IMR-90 (cell line): ENCODE data around the gene RC3H1. TPM values are rescaled to one million over a fixed set of nuclear protein-coding genes. Genes with fewer than 3 reads are reported as not detected.
A peak's percentile ranks its signal among the peaks of the same experiment; 100 is the strongest.

Experiments
- ATAC-seq: fragments of 200-7000 bp; cut with Tn5 transposase; 2 replicates; pipeline ENCODE4 v1.9.1; 2020; ENCODE audit warnings: low read depth, mild to moderate bottlenecking, moderate library complexity
- BruUV-seq: library from RNA; stranded (reverse); fragments of 400-500 nt; replicated peaks from 2 replicates; lab custom pipeline; 2021; lab: Mats Ljungman, UMichigan
- CTCF ChIA-PET: fragments of 300-600 bp; formaldehyde crosslinking; extraction: SDS; loops from one replicate; lab custom pipeline; 2021; ENCODE audit warnings: antibody characterized with exemption; lab: Yijun Ruan, JAX
- POLR2A ChIA-PET: fragments of 300-600 bp; sonication (Branson Sonifier 250); formaldehyde crosslinking; loops from one replicate; lab custom pipeline; 2022; ENCODE audit warnings: antibody characterized with exemption; ENCODE audit not compliant: unreplicated experiment; lab: Charles Lee
- DNase-seq: peaks from one replicate; pipeline ENCODE4 v3.0.0; 2013
- H2AFZ ChIP-seq: replicated peaks from 2 replicates; pipeline ENCODE3; 2013; ENCODE audit warnings: low read length, mild to moderate bottlenecking; ENCODE audit not compliant: poor library complexity
- H2AK5ac ChIP-seq: 2 replicates; pipeline ENCODE4 v1.6.1; 2013; ENCODE audit warnings: low read depth, low read length, inconsistent platforms
- H2AK9ac ChIP-seq: replicated peaks from 2 replicates; pipeline ENCODE3; 2013; ENCODE audit warnings: mild to moderate bottlenecking, low read depth, low read length, moderate library complexity; ENCODE audit not compliant: poor library complexity
- H2BK120ac ChIP-seq: 2 replicates; pipeline ENCODE4 v1.6.1; 2013; ENCODE audit warnings: low read depth, low read length, inconsistent platforms
- H2BK15ac ChIP-seq: 3 replicates; pipeline ENCODE4 v1.6.1; 2013; ENCODE audit warnings: low read depth, low read length, inconsistent platforms
- H2BK20ac ChIP-seq: 2 replicates; pipeline ENCODE4 v1.6.1; 2013; ENCODE audit warnings: low read depth, mild to moderate bottlenecking, inconsistent platforms, low read length, moderate library complexity
- H2BK5ac ChIP-seq: 2 replicates; pipeline ENCODE4 v1.6.1; 2013; ENCODE audit warnings: mild to moderate bottlenecking, low read depth, low read length, inconsistent platforms; ENCODE audit not compliant: poor library complexity, severe bottlenecking
- H3K14ac ChIP-seq: replicated peaks from 2 replicates; pipeline ENCODE4 v1.6.1; 2013; ENCODE audit warnings: low read depth, low read length, inconsistent platforms
- H3K18ac ChIP-seq: 2 replicates; pipeline ENCODE4 v1.6.1; 2013; ENCODE audit warnings: low read depth, low read length, control low read depth
- H3K23ac ChIP-seq: 2 replicates; pipeline ENCODE4 v1.6.1; 2013; ENCODE audit warnings: low read depth, low read length, inconsistent platforms
- H3K27ac ChIP-seq: 2 replicates; pipeline ENCODE4 v1.5.1; 2013; ENCODE audit warnings: mild to moderate bottlenecking, control low read depth, low read length; ENCODE audit not compliant: insufficient read depth
- H3K27me3 ChIP-seq: 2 replicates; pipeline ENCODE4 v1.6.1; 2013; ENCODE audit warnings: low read length; ENCODE audit not compliant: control insufficient read depth, insufficient read depth
- H3K36me3 ChIP-seq: 2 replicates; pipeline ENCODE4 v1.6.1; 2013; ENCODE audit warnings: low read length, mixed read lengths; ENCODE audit not compliant: control insufficient read depth, insufficient read depth
- H3K4ac ChIP-seq: 2 replicates; pipeline ENCODE4 v1.6.1; 2013; ENCODE audit warnings: low read depth, low read length, inconsistent platforms
- H3K4me1 ChIP-seq: 2 replicates; pipeline ENCODE4 v1.6.1; 2013; ENCODE audit warnings: low read length, mixed read lengths; ENCODE audit not compliant: control insufficient read depth, insufficient read depth
- H3K4me2 ChIP-seq: 2 replicates; pipeline ENCODE4 v1.6.1; 2013; ENCODE audit warnings: low read depth, mild to moderate bottlenecking, control low read depth, low read length, moderate library complexity
- H3K4me3 ChIP-seq: 2 replicates; pipeline ENCODE4 v1.5.1; 2013; ENCODE audit warnings: low read depth, mild to moderate bottlenecking, control low read depth, low read length, moderate library complexity; ENCODE audit not compliant: insufficient read depth
- H3K56ac ChIP-seq: 2 replicates; pipeline ENCODE4 v1.6.1; 2013; ENCODE audit warnings: low read length, inconsistent platforms; ENCODE audit not compliant: insufficient read depth; ENCODE audit errors: extremely low read depth
- H3K79me1 ChIP-seq, 2 experiments: 2 replicates each; pipeline ENCODE4 v1.6.1; 2013; ENCODE audit warnings: low read length in 2 of 2, inconsistent platforms in 1 of 2, low read depth in 1 of 2
- H3K9ac ChIP-seq: 2 replicates; pipeline ENCODE4 v1.6.1; 2013; ENCODE audit warnings: low read depth, low read length, control low read depth
- H3K9me1 ChIP-seq: 2 replicates; pipeline ENCODE4 v1.6.1; 2013; ENCODE audit warnings: low read length, inconsistent platforms; ENCODE audit not compliant: insufficient read depth
- H3K9me3 ChIP-seq: 2 replicates; pipeline ENCODE4 v1.6.1; 2013; ENCODE audit warnings: low read length; ENCODE audit not compliant: control insufficient read depth, insufficient read depth
- H4K20me1 ChIP-seq: 2 replicates; pipeline ENCODE4 v1.6.1; 2013; ENCODE audit warnings: low read length, inconsistent platforms; ENCODE audit not compliant: insufficient read depth
- H4K5ac ChIP-seq: 2 replicates; pipeline ENCODE4 v1.6.1; 2013; ENCODE audit warnings: mild to moderate bottlenecking, low read depth, low read length, control low read depth
- H4K8ac ChIP-seq, 2 experiments: 2 replicates each; pipeline ENCODE4 v1.6.1; 2013; ENCODE audit warnings: low read depth in 2 of 2, low read length in 2 of 2, control low read depth in 1 of 2, inconsistent platforms in 1 of 2
- H4K91ac ChIP-seq: 2 replicates; pipeline ENCODE4 v1.6.1; 2013; ENCODE audit warnings: low read depth, low read length, inconsistent platforms; ENCODE audit not compliant: insufficient read depth
- BHLHE40 ChIP-seq: fragments of 150-350 bp; IDR thresholded peaks from 2 replicates; pipeline ENCODE4 v1.6.1; 2016; ENCODE audit warnings: mild to moderate bottlenecking, low read depth, low read length
- CEBPB ChIP-seq: IDR thresholded peaks from 2 replicates; pipeline ENCODE4 v1.6.1; 2012; ENCODE audit warnings: low read depth, low read length, improper control_type of control experiment
- MAZ ChIP-seq: IDR thresholded peaks from 2 replicates; pipeline ENCODE4 v1.6.1; 2012; ENCODE audit warnings: low read depth, mild to moderate bottlenecking, low read length, improper control_type of control experiment, moderate library complexity, borderline replicate concordance
- MXI1 ChIP-seq: IDR thresholded peaks from 2 replicates; pipeline ENCODE4 v1.6.1; 2012; ENCODE audit warnings: low read depth, mild to moderate bottlenecking, low read length, moderate library complexity, borderline replicate concordance
- NFE2L2 ChIP-seq: fragments of 150-350 bp; IDR thresholded peaks from 2 replicates; pipeline ENCODE4 v1.6.1; 2016; ENCODE audit warnings: low read depth, mild to moderate bottlenecking, low read length
- RAD21 ChIP-seq: IDR thresholded peaks from 2 replicates; pipeline ENCODE4 v1.6.1; 2012; ENCODE audit warnings: low read length, improper control_type of control experiment
- RCOR1 ChIP-seq: IDR thresholded peaks from 2 replicates; pipeline ENCODE4 v1.6.1; 2012; ENCODE audit warnings: mild to moderate bottlenecking, low read length, improper control_type of control experiment; ENCODE audit not compliant: insufficient replicate concordance
- RFX5 ChIP-seq: IDR thresholded peaks from 2 replicates; pipeline ENCODE4 v1.8.0; 2012; ENCODE audit warnings: low read depth, mild to moderate bottlenecking, low read length, moderate library complexity
- SMC3 ChIP-seq: fragments of 150-350 bp; IDR thresholded peaks from 2 replicates; pipeline ENCODE4 v1.6.1; 2016; ENCODE audit warnings: low read depth, mild to moderate bottlenecking, antibody characterized with exemption, low read length, moderate library complexity
- WGBS, 2 experiments: methylation state at CpG; one replicate each; pipeline versions ENCODE4 v1.1.5 to v1.1.7; 2013; ENCODE audit warnings: missing lambda C conversion rate in 2 of 2; ENCODE audit not compliant: insufficient read length in 1 of 2; ENCODE audit errors: extremely low coverage in 2 of 2; 5-methylcytosine and 5-hydroxymethylcytosine counted together
- dilution Hi-C: fragments of 300-500 bp; cut with HindIII; formaldehyde crosslinking; loops from one replicate; pipeline ENCODE4 v1.14.3; 2018; ENCODE audit warnings: low sequenced_read_pairs; ENCODE audit not compliant: unreplicated experiment
- in situ Hi-C: fragments of 300-500 bp; cut with MboI; formaldehyde crosslinking; loops from 3 replicates; pipeline ENCODE4 v1.14.3; 2019; ENCODE audit warnings: low sequenced_read_pairs, inconsistent platforms, mixed read lengths
- intact Hi-C: fragments of 100-400 bp; cut with micrococcal nuclease; formaldehyde crosslinking; loops from 2 replicates; pipeline ENCODE4 v1.10.0; 2022
- polyA plus RNA-seq, 3 experiments: library from polyadenylated mRNA; depleted of rRNA; stranded (reverse); fragments of >200 nt; gene quantifications; 2 replicates each; pipeline ENCODE4 v1.2.3, GENCODE V29; 2012; ENCODE audit warnings: low replicate concordance in 1 of 3
- total RNA-seq: library from RNA; depleted of rRNA; stranded (reverse); fragments of >200 nt; gene quantifications from 2 replicates; pipeline ENCODE4 v1.2.3, GENCODE V29; 2012
- TF ChIP-seq, protein P1 (sequence below): fragments of 150-350 bp; IDR thresholded peaks from 2 replicates; pipeline ENCODE4 v1.6.1; 2016; ENCODE audit warnings: low read depth, mild to moderate bottlenecking, low read length, moderate library complexity, borderline replicate concordance

RC3H1 gene
- total and polyA plus RNA-seq, 2 of the 4 experiments (the other 2 are of a cell fraction): 5.1 to 39.3 TPM

DNA sequence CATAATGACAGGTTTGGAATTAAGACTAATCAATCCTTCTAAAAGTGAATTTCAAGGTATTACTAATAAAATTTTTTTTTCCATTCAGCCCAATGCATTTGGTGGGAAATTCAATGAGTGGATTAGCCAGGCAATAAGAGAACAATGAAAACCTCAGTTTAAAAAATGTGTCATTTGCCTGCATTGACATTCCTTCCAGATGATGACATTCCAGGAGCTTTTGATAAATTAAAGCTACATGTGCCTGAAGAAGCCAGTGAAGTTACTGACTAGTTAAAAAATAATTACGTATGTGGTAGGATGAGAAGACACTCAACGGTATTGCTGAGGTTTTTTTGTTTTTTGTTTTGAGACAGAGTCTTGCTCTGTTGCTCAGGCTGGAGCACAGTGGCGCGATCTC lies 37.9 kb upstream of the RC3H1 start:
- H3K9me1 ChIP-seq: no peaks in the 10 kb centered on the region

More for the DNA sequence above, 37.9 kb upstream of the RC3H1 start:
- Histone ChIP-seq H3K4ac (no peak overlapping the region), H3K23ac (no peak overlapping the region), H3K27ac (no peak overlapping the region), H3K14ac (no peak overlapping the region), H2BK5ac (no peak overlapping the region), H3K4me1 (no peaks in the 10 kb centered on the region), H4K91ac (no peak overlapping the region), H4K5ac (no peak overlapping the region), H2AK9ac (no peak overlapping the region), H3K18ac (no peak overlapping the region), H3K9me3 (no peaks in the 10 kb centered on the region), H2BK20ac (no peak overlapping the region), H3K4me3 (no peak overlapping the region), H4K8ac (no peak overlapping the region), H3K36me3 (no peaks in the 10 kb centered on the region), H2BK15ac (no peak overlapping the region), H2BK120ac (no peak overlapping the region), H2AK5ac (no peak overlapping the region), H2AFZ (no peak overlapping the region), H3K27me3 (no peaks in the 10 kb centered on the region), H3K4me2 (no peak overlapping the region), H3K9ac (no peak overlapping the region), H3K79me1 (no peaks in the 10 kb centered on the region), H3K56ac (no peak overlapping the region), H4K20me1 (no peaks in the 10 kb centered on the region)
- dilution Hi-C loops (no loop called here), intact Hi-C loops (no loop called here), in situ Hi-C loops (no loop called here)
- TF ChIP-seq MXI1: no peak
- no peak for TF ChIP-seq RFX5
- TF ChIP-seq NFE2L2: no peak
- no peak for TF ChIP-seq RCOR1
- TF ChIP-seq MAZ: no peak
- no peak for TF ChIP-seq BHLHE40
- TF ChIP-seq SMC3: no peak
- TF ChIP-seq RAD21: no peak
- TF ChIP-seq CEBPB: no peak
- TF ChIP-seq, protein P1, sequence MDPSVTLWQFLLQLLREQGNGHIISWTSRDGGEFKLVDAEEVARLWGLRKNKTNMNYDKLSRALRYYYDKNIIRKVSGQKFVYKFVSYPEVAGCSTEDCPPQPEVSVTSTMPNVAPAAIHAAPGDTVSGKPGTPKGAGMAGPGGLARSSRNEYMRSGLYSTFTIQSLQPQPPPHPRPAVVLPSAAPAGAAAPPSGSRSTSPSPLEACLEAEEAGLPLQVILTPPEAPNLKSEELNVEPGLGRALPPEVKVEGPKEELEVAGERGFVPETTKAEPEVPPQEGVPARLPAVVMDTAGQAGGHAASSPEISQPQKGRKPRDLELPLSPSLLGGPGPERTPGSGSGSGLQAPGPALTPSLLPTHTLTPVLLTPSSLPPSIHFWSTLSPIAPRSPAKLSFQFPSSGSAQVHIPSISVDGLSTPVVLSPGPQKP: no peak
- CTCF ChIA-PET: interaction anchor here (0.6 kb wide), 1 partner anchor 22 kb away, joined by 3 read pairs; no protein-coding TSS in a partner anchor
- WGBS, 2 experiments: no CpG with 5 or more reads among the region's 4 CpGs
- BruUV-seq: no TSS peak
- peak; percentile 22 for DNase-seq
- POLR2A ChIA-PET: no interaction called here
- no peak for ATAC-seq
